HCT116 (cell line): ENCODE data around the gene FFAR3. TPM values are rescaled to one million over a fixed set of nuclear protein-coding genes. Genes with fewer than 3 reads are reported as not detected.

Source experiments
- ATAC-seq: fragments of 200-7000 bp; cut with Tn5 transposase; 2 replicates; pipeline ENCODE4 v1.9.1; 2020; ENCODE audit warnings: mild to moderate bottlenecking, moderate library complexity
- BruUV-seq: library from RNA; stranded (reverse); fragments of 400-500 nt; replicated peaks from 2 replicates; lab custom pipeline; 2021; lab: Mats Ljungman, UMichigan
- CTCF ChIA-PET: fragments of 300-600 bp; sonication (Branson Sonifier 250); formaldehyde crosslinking; loops from one replicate; lab custom pipeline; 2021; ENCODE audit warnings: antibody characterized with exemption; lab: Charles Lee
- POLR2A ChIA-PET: fragments of 300-600, 350-600 bp; sonication (Branson Sonifier 250); formaldehyde crosslinking; loops from one replicate; lab custom pipeline; 2021; ENCODE audit warnings: antibody characterized with exemption; lab: Charles Lee
- RAD21 ChIA-PET, 2 experiments: fragments of 300-600 bp; sonication (Branson Sonifier 250); formaldehyde crosslinking; loops; one replicate each; lab custom pipeline; 2023; ENCODE audit warnings: low total read pairs in 2 of 2; ENCODE audit not compliant: uncharacterized antibody in 2 of 2, unreplicated experiment in 2 of 2, low non-redundant PET in 1 of 2; lab: Charles Lee
- DNase-seq: peaks from one replicate; pipeline ENCODE4 v3.0.0-alpha.2; 2010; ENCODE audit warnings: low read depth, low spot score
- H2AFZ ChIP-seq: fragments of 200-600 bp; shearing (Covaris generic), sonication (generic); 2 replicates; pipeline ENCODE4 v1.6.1; 2017; ENCODE audit warnings: low read depth, mixed run types, mixed read lengths, antibody characterized with exemption, low read length; ENCODE audit not compliant: poor library complexity, severe bottlenecking
- H3K27ac ChIP-seq: 2 replicates; pipeline ENCODE4 v1.5.1; 2012; ENCODE audit warnings: low read depth, low read length
- H3K27me3 ChIP-seq: fragments of 200-600 bp; sonication (generic); 2 replicates; pipeline ENCODE4 v1.6.1; 2016; ENCODE audit warnings: mixed run types, low read length, mixed read lengths; ENCODE audit not compliant: insufficient read depth
- H3K36me3 ChIP-seq, 2 experiments: fragments of 200-500 bp in 1 of 2; fragments of 200-600 bp in 1 of 2; sonication (Bioruptor generic) in 1 of 2; sonication (generic) in 1 of 2; 2 replicates each; pipeline versions ENCODE4 v1.5.1 to v1.6.1; 2014 to 2016; ENCODE audit warnings: low read length in 2 of 2, inconsistent platforms in 1 of 2, mixed read lengths in 1 of 2, mixed run types in 1 of 2; ENCODE audit not compliant: insufficient read depth in 2 of 2, control insufficient read depth in 1 of 2
- H3K4me1 ChIP-seq, 2 experiments: fragments of 200-600 bp in 1 of 2; sonication (generic) in 1 of 2; 2 replicates each; pipeline versions ENCODE4 v1.5.1 to v1.6.1; 2012 to 2017; ENCODE audit warnings: low read length in 2 of 2, inconsistent platforms in 1 of 2, mild to moderate bottlenecking in 1 of 2, mixed read lengths in 1 of 2, mixed run types in 1 of 2, moderate library complexity in 1 of 2; ENCODE audit not compliant: insufficient read depth in 2 of 2, control insufficient read depth in 1 of 2
- H3K4me2 ChIP-seq: fragments of 200-600 bp; sonication (generic); 2 replicates; pipeline ENCODE4 v1.6.1; 2017; ENCODE audit warnings: mixed run types, low read length, mixed read lengths
- H3K4me3 ChIP-seq, 2 experiments: fragments of 200-600 bp in 1 of 2; sonication (generic) in 1 of 2; replicated peaks in 1 of 2; 2 replicates each; pipeline ENCODE4 v1.5.1; 2011 to 2016; ENCODE audit warnings: low read length in 2 of 2, control low read depth in 1 of 2, low read depth in 1 of 2, mild to moderate bottlenecking in 1 of 2, mixed read lengths in 1 of 2, mixed run types in 1 of 2
- H3K79me2 ChIP-seq: fragments of 200-600 bp; sonication (generic); 2 replicates; pipeline ENCODE4 v1.6.1; 2017; ENCODE audit warnings: mild to moderate bottlenecking, mixed run types, low read length, moderate library complexity, mixed read lengths; ENCODE audit not compliant: insufficient read depth
- H3K9ac ChIP-seq: fragments of 200-600 bp; sonication (generic); 2 replicates; pipeline ENCODE4 v1.6.1; 2016; ENCODE audit warnings: low read length, mixed read lengths
- H3K9me2 ChIP-seq: fragments of 200-600 bp; sonication (generic), shearing (Covaris generic); 2 replicates; pipeline ENCODE4 v1.6.1; 2017; ENCODE audit warnings: mixed run types, mild to moderate bottlenecking, moderate library complexity; ENCODE audit not compliant: insufficient read depth
- H3K9me3 ChIP-seq, 2 experiments: fragments of 200-500 bp in 1 of 2; fragments of 200-600 bp in 1 of 2; sonication (Bioruptor generic) in 1 of 2; sonication (generic) in 1 of 2; 2 replicates each; pipeline ENCODE4 v1.6.1; 2014 to 2017; ENCODE audit warnings: low read length in 2 of 2, mixed read lengths in 2 of 2, inconsistent platforms in 1 of 2, low read depth in 1 of 2, mild to moderate bottlenecking in 1 of 2, mixed run types in 1 of 2, moderate library complexity in 1 of 2; ENCODE audit not compliant: control insufficient read depth in 1 of 2, insufficient read depth in 1 of 2
- H4K20me1 ChIP-seq: fragments of 200-600 bp; sonication (generic), shearing (Covaris generic); 2 replicates; pipeline ENCODE4 v1.6.1; 2017; ENCODE audit warnings: mixed run types, mild to moderate bottlenecking, moderate library complexity; ENCODE audit not compliant: insufficient read depth
- CBX3 ChIP-seq: IDR thresholded peaks from 2 replicates; pipeline ENCODE4 v1.6.1; 2012; ENCODE audit warnings: low read depth
- CEBPB ChIP-seq: IDR thresholded peaks from 2 replicates; pipeline ENCODE4 v1.6.1; 2012; ENCODE audit warnings: low read depth
- EGR1 ChIP-seq: IDR thresholded peaks from 2 replicates; pipeline ENCODE4 v1.6.1; 2012; ENCODE audit warnings: low read depth
- EZH2 ChIP-seq: fragments of 200-600 bp; sonication (generic); IDR thresholded peaks from 2 replicates; pipeline ENCODE4 v1.6.1; 2017; ENCODE audit warnings: antibody characterized with exemption, mixed run types
- POLR2A ChIP-seq: IDR thresholded peaks from 2 replicates; pipeline ENCODE4 v1.7.0; 2011; ENCODE audit warnings: borderline replicate concordance; ENCODE audit not compliant: insufficient read depth, insufficient read length; ENCODE audit errors: extremely low read depth
- POLR2AphosphoS5 ChIP-seq: IDR thresholded peaks from 2 replicates; pipeline ENCODE4 v1.6.1; 2011; ENCODE audit warnings: mild to moderate bottlenecking, low read depth, low read length, moderate library complexity
- RAD21 ChIP-seq: IDR thresholded peaks from 2 replicates; pipeline ENCODE4 v1.6.1; 2012; ENCODE audit warnings: low read depth, mild to moderate bottlenecking
- SIN3A ChIP-seq: IDR thresholded peaks from 2 replicates; pipeline ENCODE4 v1.6.1; 2012; ENCODE audit warnings: low read depth
- SRF ChIP-seq: IDR thresholded peaks from 2 replicates; pipeline ENCODE4 v1.6.1; 2012; ENCODE audit warnings: low read depth
- TCF7L2 ChIP-seq: IDR thresholded peaks from 2 replicates; pipeline ENCODE4 v1.7.0; 2011; ENCODE audit warnings: borderline replicate concordance, inconsistent platforms; ENCODE audit not compliant: insufficient read depth, insufficient read length; ENCODE audit errors: extremely low read depth
- YY1 ChIP-seq: IDR thresholded peaks from 2 replicates; pipeline ENCODE4 v1.6.1; 2011; ENCODE audit warnings: low read length, low read depth, moderate library complexity, mild to moderate bottlenecking; ENCODE audit not compliant: insufficient replicate concordance; ENCODE audit errors: extremely low read depth
- ZNF274 ChIP-seq: fragments of 200-500 bp; sonication (Bioruptor generic); IDR thresholded peaks from 2 replicates; pipeline ENCODE4 v1.6.1; 2014; ENCODE audit warnings: mild to moderate bottlenecking, low read depth, low read length, inconsistent platforms
- intact Hi-C: fragments of 100-400 bp; cut with micrococcal nuclease; formaldehyde crosslinking; loops from 2 replicates; pipeline ENCODE4 v1.10.0; 2022
- total RNA-seq: library from RNA; stranded (reverse); gene quantifications from one replicate; pipeline ENCODE4 v1.2.1, GENCODE V29; 2021; ENCODE audit not compliant: unreplicated experiment
- TF ChIP-seq, protein P1 (sequence below): IDR thresholded peaks from 2 replicates; pipeline ENCODE4 v1.6.1; 2012

The FFAR3 gene
- total RNA-seq, 1 experiment from 2014 or later, result not detected

GRCh38 chr19:35379992-35380391, 21.7 kb downstream of the FFAR3 start:
- ChIA-PET POLR2A (no interaction called here), RAD21 (no interaction called here), CTCF (no interaction called here)
- Histone ChIP-seq H3K4me3 (no peak overlapping the region), H3K36me3 (no peaks in the 10 kb centered on the region), H3K9ac (no peak overlapping the region), H2AFZ (no peak overlapping the region), H3K27ac (no peak overlapping the region), H3K4me1 (peaks cover 0 to 5% of the 10 kb centered on the region in 2 experiments; a peak in 2 of 4 replicates), H4K20me1 (no peaks in the 10 kb centered on the region), H3K9me2 (no peaks in the 10 kb centered on the region), H3K79me2 (no peaks in the 10 kb centered on the region), H3K9me3 (peaks cover 0 to 3% of the 10 kb centered on the region in 2 experiments; a peak in 1 of 4 replicates), H3K4me2 (no peak overlapping the region), H3K27me3 (no peaks in the 10 kb centered on the region; the same call in none of the 2 replicates)
- no TSS peak for BruUV-seq
- ATAC-seq, result no peak
- no peak for DNase-seq
- intact Hi-C loops, result no loop called here
- TF ChIP-seq, protein P1, sequence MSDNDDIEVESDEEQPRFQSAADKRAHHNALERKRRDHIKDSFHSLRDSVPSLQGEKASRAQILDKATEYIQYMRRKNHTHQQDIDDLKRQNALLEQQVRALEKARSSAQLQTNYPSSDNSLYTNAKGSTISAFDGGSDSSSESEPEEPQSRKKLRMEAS, result no peak
- TF ChIP-seq EGR1 (no peak), RAD21 (no peak), SRF (no peak), CBX3 (no peak), POLR2A (no peak), YY1 (no peak), POLR2AphosphoS5 (no peak), CEBPB (no peak), ZNF274 (no peak), TCF7L2 (no peak), EZH2 (no peak), SIN3A (no peak)
